ENCODE measurements around the gene PILRA. TPM values are rescaled to one million over a fixed set of nuclear protein-coding genes. Genes with fewer than 3 reads are reported as not detected.

Gene PILRA
- total RNA-seq, 2 donors from 2014 or later, result 2.1 to 12.8 TPM

DNA sequence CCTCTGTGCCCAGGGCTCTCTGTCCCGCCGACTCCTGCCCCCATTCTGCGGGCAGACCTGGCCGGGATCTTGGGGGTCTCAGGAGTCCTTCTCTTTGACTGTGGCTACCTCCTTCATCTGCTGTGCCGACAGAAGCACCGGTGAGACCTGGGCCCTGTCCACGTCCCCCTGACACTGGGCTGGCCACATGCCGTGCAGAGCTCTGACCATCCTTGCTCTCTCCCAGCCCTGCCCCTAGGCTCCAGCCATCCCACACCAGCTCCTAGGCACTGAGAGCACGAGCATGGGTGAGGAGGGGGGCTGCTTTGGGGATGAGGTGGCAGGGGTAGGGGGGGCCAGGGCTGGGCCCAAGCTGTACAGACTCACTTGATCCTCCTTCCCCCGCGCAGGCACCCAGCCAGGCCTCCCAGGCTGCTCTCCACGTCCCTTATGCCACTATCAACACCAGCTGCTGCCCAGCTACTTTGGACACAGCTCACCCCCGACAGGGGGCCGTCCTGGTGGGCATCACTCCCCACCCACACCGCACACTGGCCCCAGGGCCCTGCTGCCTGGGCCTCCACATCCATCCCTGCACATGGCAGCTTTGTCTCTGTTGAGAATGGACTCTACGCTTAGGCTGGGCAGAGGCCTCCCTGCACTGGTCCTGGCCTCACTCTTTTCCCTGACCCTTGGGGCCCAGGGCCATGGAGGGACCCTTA is 20.2 kb upstream of the PILRA start:
- Mint-ChIP-seq H3K36me3 (ENCODE audit: low read depth) (peaks cover 46% of the 10 kb centered on the region), H3K27ac (no peak overlapping the region), H3K9me3 (no peaks in the 10 kb centered on the region), H3K27me3 (ENCODE audit: insufficient read depth) (no peaks in the 10 kb centered on the region), H3K4me3 (no peak overlapping the region), H3K4me1 (no peaks in the 10 kb centered on the region)
- Histone ChIP-seq H3K9me3 (ENCODE audit: control insufficient read depth, low read length) (no peaks in the 10 kb centered on the region), H3K4me3 (ENCODE audit: low read length) (no peak overlapping the region), H3K9ac (ENCODE audit: extremely low read depth, low read length, poor library complexity, severe bottlenecking) (no peak overlapping the region), H3K27ac (ENCODE audit: low read depth, low read length) (no peak overlapping the region), H3K36me3 (ENCODE audit: control insufficient read depth, insufficient read depth, low read length) (peaks cover 74% of the 10 kb centered on the region), H3K4me1 (ENCODE audit: control insufficient read depth, insufficient read depth, low read length) (no peaks in the 10 kb centered on the region), H3K27me3 (ENCODE audit: control insufficient read depth, insufficient read depth, low read length, poor library complexity, severe bottlenecking) (no peaks in the 10 kb centered on the region)
- no peak for DNase-seq
- TF ChIP-seq, protein P1, sequence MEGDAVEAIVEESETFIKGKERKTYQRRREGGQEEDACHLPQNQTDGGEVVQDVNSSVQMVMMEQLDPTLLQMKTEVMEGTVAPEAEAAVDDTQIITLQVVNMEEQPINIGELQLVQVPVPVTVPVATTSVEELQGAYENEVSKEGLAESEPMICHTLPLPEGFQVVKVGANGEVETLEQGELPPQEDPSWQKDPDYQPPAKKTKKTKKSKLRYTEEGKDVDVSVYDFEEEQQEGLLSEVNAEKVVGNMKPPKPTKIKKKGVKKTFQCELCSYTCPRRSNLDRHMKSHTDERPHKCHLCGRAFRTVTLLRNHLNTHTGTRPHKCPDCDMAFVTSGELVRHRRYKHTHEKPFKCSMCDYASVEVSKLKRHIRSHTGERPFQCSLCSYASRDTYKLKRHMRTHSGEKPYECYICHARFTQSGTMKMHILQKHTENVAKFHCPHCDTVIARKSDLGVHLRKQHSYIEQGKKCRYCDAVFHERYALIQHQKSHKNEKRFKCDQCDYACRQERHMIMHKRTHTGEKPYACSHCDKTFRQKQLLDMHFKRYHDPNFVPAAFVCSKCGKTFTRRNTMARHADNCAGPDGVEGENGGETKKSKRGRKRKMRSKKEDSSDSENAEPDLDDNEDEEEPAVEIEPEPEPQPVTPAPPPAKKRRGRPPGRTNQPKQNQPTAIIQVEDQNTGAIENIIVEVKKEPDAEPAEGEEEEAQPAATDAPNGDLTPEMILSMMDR (conservative IDR thresholded peaks at IDR 0.05), result no peak
- 96 to 100% methylated on average over 8 to 16 of the region's 16 CpGs for WGBS, 2 experiments (ENCODE audit: insufficient coverage in 1 of 2, insufficient read length in 1 of 2)

DNA sequence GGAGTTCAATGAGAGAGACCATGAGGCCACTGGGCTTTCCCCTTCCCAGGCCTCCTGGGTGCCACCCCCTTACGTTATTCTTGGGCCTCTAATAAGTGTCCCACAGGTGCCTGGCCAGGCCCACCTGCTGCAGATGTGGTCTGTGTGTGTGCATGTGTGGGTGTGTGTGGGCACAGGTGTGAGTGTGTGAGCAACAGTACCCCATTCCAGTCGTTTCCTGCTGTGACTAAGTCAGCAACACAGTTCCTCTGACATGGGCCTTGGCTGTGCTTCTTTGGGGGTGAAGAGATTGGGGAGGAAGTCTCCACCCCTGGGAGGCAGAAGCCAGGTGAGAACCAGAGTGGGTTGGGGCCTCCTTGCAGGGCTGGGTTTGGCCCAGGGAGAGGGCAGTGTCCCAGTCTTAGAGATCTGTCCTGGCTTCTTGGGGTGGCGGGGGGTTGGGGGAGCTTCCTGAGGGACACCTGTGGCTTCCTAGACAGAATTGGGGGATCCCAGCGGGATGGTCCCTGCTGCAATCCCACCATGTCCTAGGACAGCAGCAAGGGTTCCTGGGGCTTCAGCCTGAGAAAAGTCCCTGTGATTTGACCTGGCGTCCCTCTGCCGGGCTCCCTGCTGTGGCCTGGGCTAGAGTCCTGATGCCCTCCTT is 19.5 kb upstream of the PILRA start:
- 95% methylated on average over 4 to 6 of the region's 6 CpGs for WGBS, 2 experiments (ENCODE audit: insufficient coverage in 1 of 2, insufficient read length in 1 of 2)
- DNase-seq, result no peak
- Histone ChIP-seq H3K27me3 (ENCODE audit: control insufficient read depth, insufficient read depth, low read length, poor library complexity, severe bottlenecking) (no peaks in the 10 kb centered on the region), H3K9ac (ENCODE audit: extremely low read depth, low read length, poor library complexity, severe bottlenecking) (no peak overlapping the region), H3K4me1 (ENCODE audit: control insufficient read depth, insufficient read depth, low read length) (no peaks in the 10 kb centered on the region), H3K36me3 (ENCODE audit: control insufficient read depth, insufficient read depth, low read length) (peaks cover 71% of the 10 kb centered on the region), H3K4me3 (ENCODE audit: low read length) (no peak overlapping the region), H3K27ac (ENCODE audit: low read depth, low read length) (no peak overlapping the region), H3K9me3 (ENCODE audit: control insufficient read depth, low read length) (no peaks in the 10 kb centered on the region)
- TF ChIP-seq, protein P1 (conservative IDR thresholded peaks at IDR 0.05), result no peak
- Mint-ChIP-seq H3K4me3 (no peak overlapping the region), H3K9me3 (no peaks in the 10 kb centered on the region), H3K4me1 (no peaks in the 10 kb centered on the region), H3K27ac (no peak overlapping the region), H3K36me3 (ENCODE audit: low read depth) (peaks cover 47% of the 10 kb centered on the region), H3K27me3 (ENCODE audit: insufficient read depth) (no peaks in the 10 kb centered on the region)

DNA sequence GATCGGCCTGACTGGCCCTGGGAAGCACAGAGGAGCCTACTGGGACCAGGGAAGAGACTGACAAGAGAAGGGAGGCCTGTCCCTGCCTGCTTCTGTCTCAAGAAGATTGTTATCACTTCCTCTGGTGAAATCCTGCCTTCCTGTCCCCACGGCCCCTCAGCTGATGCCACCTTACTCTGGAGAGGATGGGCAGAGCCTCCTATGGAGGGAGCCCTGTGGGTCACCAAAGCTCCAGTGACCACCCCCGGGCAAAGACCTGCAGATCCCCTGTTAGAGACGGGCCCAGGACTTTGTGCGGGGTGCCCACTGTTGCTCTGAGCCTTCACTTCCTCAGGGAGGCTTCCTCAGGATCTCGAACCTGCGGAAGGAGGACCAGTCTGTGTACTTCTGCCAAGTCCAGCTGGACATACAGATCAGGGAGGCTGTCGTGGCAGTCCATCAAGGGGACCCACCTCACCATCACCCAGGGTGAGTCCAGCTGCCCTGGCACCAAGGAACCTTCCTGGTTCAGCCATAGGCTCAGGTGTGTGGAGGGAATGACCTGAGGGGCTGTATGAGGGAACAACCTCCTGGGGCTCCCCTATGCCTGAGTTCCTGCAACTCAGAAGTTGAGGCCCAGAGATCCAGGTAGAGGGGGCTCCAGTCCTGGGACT is 16.7 kb upstream of the PILRA start:
- Mint-ChIP-seq H3K4me3 (no peak overlapping the region), H3K36me3 (ENCODE audit: low read depth) (peaks cover 43% of the 10 kb centered on the region)

More for the DNA sequence above, 16.7 kb upstream of the PILRA start:
- no peaks in the 10 kb centered on the region for H3K9me3 Mint-ChIP-seq
- TF ChIP-seq, protein P1 (conservative IDR thresholded peaks at IDR 0.05), result no peak
- Histone ChIP-seq H3K27ac (ENCODE audit: low read depth, low read length) (no peak overlapping the region), H3K4me1 (ENCODE audit: control insufficient read depth, insufficient read depth, low read length) (no peaks in the 10 kb centered on the region), H3K27me3 (ENCODE audit: control insufficient read depth, insufficient read depth, low read length, poor library complexity, severe bottlenecking) (no peaks in the 10 kb centered on the region), H3K36me3 (ENCODE audit: control insufficient read depth, insufficient read depth, low read length) (peaks cover 72% of the 10 kb centered on the region), H3K9ac (ENCODE audit: extremely low read depth, low read length, poor library complexity, severe bottlenecking) (no peak overlapping the region), H3K9me3 (ENCODE audit: control insufficient read depth, low read length) (no peaks in the 10 kb centered on the region), H3K4me3 (ENCODE audit: low read length) (no peak overlapping the region)
- no peaks in the 10 kb centered on the region for H3K4me1 Mint-ChIP-seq
- H3K27ac Mint-ChIP-seq, result no peak overlapping the region
- H3K27me3 Mint-ChIP-seq (ENCODE audit: insufficient read depth), result no peaks in the 10 kb centered on the region
- 93 to 94% methylated on average over 6 to 8 of the region's 8 CpGs for WGBS, 2 experiments (ENCODE audit: insufficient coverage in 1 of 2, insufficient read length in 1 of 2)
- no peak for DNase-seq
